Hepatocyte (in vitro differentiated cells): ENCODE data around the gene SLC44A1.

ENCODE experiments used
- CTCF ChIP-seq: fragments of 200-600 bp; sonication (generic); IDR thresholded peaks from 2 replicates; pipeline ENCODE4 v1.5.1; 2016; ENCODE audit warnings: antibody characterized with exemption, mild to moderate bottlenecking; ENCODE audit not compliant: poor library complexity
- EZH2 ChIP-seq: fragments of 200-600 bp; sonication (generic); IDR thresholded peaks from 2 replicates; pipeline ENCODE4 v1.6.1; 2016; ENCODE audit warnings: antibody characterized with exemption, mild to moderate bottlenecking, borderline replicate concordance

- TF ChIP-seq CTCF (no peak), EZH2 (no peak)
These were observed 132.4 kb downstream of the SLC44A1 start for GRCh38 chr9:105376893-105377292.
